ENCODE results near the gene ARX.

- TF ChIP-seq, protein P1, sequence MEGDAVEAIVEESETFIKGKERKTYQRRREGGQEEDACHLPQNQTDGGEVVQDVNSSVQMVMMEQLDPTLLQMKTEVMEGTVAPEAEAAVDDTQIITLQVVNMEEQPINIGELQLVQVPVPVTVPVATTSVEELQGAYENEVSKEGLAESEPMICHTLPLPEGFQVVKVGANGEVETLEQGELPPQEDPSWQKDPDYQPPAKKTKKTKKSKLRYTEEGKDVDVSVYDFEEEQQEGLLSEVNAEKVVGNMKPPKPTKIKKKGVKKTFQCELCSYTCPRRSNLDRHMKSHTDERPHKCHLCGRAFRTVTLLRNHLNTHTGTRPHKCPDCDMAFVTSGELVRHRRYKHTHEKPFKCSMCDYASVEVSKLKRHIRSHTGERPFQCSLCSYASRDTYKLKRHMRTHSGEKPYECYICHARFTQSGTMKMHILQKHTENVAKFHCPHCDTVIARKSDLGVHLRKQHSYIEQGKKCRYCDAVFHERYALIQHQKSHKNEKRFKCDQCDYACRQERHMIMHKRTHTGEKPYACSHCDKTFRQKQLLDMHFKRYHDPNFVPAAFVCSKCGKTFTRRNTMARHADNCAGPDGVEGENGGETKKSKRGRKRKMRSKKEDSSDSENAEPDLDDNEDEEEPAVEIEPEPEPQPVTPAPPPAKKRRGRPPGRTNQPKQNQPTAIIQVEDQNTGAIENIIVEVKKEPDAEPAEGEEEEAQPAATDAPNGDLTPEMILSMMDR (IDR thresholded peaks at IDR 0.05): no peak
- TF ChIP-seq POLR2A (IDR thresholded peaks at IDR 0.05): no peak
Observed at GRCh38 chrX:25005382-25006185, 10.2 kb downstream of the ARX start.

Measured in body of pancreas (tissue), 4 donors.